ENCODE data around the gene HS6ST1. TPM values are rescaled to one million over a fixed set of nuclear protein-coding genes. Genes with fewer than 3 reads are reported as not detected.

HS6ST1 gene
- total and polyA plus RNA-seq, 2 of the 4 experiments (the other 2 are of a cell fraction) = 29.9 to 36.9 TPM

DNA sequence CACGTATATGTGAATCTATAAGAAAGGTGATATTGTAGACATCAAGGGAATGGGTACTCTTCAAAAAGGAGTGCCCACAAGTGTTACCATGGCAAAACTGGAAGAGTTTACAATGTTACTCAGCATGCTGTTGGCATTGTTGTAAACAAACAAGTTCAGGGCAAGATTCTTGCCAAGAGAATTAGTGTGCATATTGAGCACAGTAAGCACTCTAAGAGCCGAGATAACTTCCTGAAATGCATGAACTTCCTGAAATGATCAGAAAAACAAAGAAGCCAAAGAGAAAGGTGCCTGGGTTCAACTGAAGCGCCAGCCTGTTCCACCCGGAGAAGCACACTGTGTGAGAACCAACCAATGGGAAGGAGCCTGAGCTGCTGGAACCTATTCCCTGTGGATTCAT lies 101.0 kb downstream of the HS6ST1 start:
- no peak overlapping the region for H3K4me3 ChIP-seq (ENCODE audit: insufficient read depth, low read depth, low read length)
- ChIA-PET POLR2A (ENCODE audit: unreplicated experiment) (no interaction called here), CTCF (no interaction called here)
- WGBS, 2 experiments (ENCODE audit: extremely low coverage in 2 of 2, insufficient read length in 1 of 2) = 62% methylated on average over 4 of the region's 4 CpGs; no CpG with 5 or more reads in 1 of the 2 experiments
- no peak overlapping the region for H2BK5ac ChIP-seq (ENCODE audit: low read depth, low read length, poor library complexity, severe bottlenecking)
- H3K9me3 ChIP-seq (ENCODE audit: control insufficient read depth, insufficient read depth, low read length) = no peaks in the 10 kb centered on the region; the same call in 1 of the 2 replicates
- H3K14ac ChIP-seq (replicated peaks; ENCODE audit: low read depth, low read length) = no peak overlapping the region
- no peak overlapping the region for H2AK5ac ChIP-seq (ENCODE audit: low read depth, low read length)
- no peak overlapping the region for H3K23ac ChIP-seq (ENCODE audit: low read depth, low read length)
- H2AFZ ChIP-seq (replicated peaks; ENCODE audit: low read length, poor library complexity) = no peak overlapping the region
- no peak overlapping the region for H3K27ac ChIP-seq (ENCODE audit: insufficient read depth, low read length)
- H3K27me3 ChIP-seq (ENCODE audit: control insufficient read depth, insufficient read depth, low read length) = peaks cover 11% of the 10 kb centered on the region
- H3K56ac ChIP-seq (ENCODE audit: extremely low read depth, insufficient read depth, low read length) = no peak overlapping the region
- no peak overlapping the region for H2BK120ac ChIP-seq (ENCODE audit: low read depth, low read length)
- no peak overlapping the region for H4K5ac ChIP-seq (ENCODE audit: low read depth, low read length)
- no peak overlapping the region for H3K18ac ChIP-seq (ENCODE audit: low read depth, low read length)
- ATAC-seq (ENCODE audit: low read depth) (no peak), DNase-seq (no peak)
- no peaks in the 10 kb centered on the region for H3K4me1 ChIP-seq (ENCODE audit: control insufficient read depth, insufficient read depth, low read length)
- H3K79me1 ChIP-seq (ENCODE audit: low read depth in 1 of 2, low read length in 2 of 2) = no peaks in the 10 kb centered on the region
- no peak overlapping the region for H3K9ac ChIP-seq (ENCODE audit: low read depth, low read length)
- dilution Hi-C loops (cut with HindIII; ENCODE audit: low sequenced_read_pairs, unreplicated experiment) (no loop called here), intact Hi-C loops (cut with micrococcal nuclease) (no loop called here), in situ Hi-C loops (cut with MboI; ENCODE audit: low sequenced_read_pairs) (no loop called here)
- H4K8ac ChIP-seq (ENCODE audit: low read depth in 2 of 2, low read length in 2 of 2) = no peak overlapping the region
- H2BK20ac ChIP-seq (ENCODE audit: low read depth, low read length) = no peak overlapping the region
- H3K36me3 ChIP-seq (ENCODE audit: control insufficient read depth, insufficient read depth, low read length) = no peaks in the 10 kb centered on the region
- H4K91ac ChIP-seq (ENCODE audit: insufficient read depth, low read depth, low read length) = no peak overlapping the region
- no peak overlapping the region for H2BK15ac ChIP-seq (ENCODE audit: low read depth, low read length)
- TF ChIP-seq MXI1 (IDR thresholded peaks at IDR 0.05; ENCODE audit: borderline replicate concordance, low read depth, low read length) = no peak
- TF ChIP-seq, protein P1, sequence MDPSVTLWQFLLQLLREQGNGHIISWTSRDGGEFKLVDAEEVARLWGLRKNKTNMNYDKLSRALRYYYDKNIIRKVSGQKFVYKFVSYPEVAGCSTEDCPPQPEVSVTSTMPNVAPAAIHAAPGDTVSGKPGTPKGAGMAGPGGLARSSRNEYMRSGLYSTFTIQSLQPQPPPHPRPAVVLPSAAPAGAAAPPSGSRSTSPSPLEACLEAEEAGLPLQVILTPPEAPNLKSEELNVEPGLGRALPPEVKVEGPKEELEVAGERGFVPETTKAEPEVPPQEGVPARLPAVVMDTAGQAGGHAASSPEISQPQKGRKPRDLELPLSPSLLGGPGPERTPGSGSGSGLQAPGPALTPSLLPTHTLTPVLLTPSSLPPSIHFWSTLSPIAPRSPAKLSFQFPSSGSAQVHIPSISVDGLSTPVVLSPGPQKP (IDR thresholded peaks at IDR 0.05; ENCODE audit: borderline replicate concordance, low read depth, low read length) = no peak
- TF ChIP-seq RCOR1 (IDR thresholded peaks at IDR 0.05; ENCODE audit: insufficient replicate concordance, low read length) = no peak
- no peak for TF ChIP-seq FOS (IDR thresholded peaks at IDR 0.05; ENCODE audit: low read depth, low read length)
- TF ChIP-seq, protein P2, sequence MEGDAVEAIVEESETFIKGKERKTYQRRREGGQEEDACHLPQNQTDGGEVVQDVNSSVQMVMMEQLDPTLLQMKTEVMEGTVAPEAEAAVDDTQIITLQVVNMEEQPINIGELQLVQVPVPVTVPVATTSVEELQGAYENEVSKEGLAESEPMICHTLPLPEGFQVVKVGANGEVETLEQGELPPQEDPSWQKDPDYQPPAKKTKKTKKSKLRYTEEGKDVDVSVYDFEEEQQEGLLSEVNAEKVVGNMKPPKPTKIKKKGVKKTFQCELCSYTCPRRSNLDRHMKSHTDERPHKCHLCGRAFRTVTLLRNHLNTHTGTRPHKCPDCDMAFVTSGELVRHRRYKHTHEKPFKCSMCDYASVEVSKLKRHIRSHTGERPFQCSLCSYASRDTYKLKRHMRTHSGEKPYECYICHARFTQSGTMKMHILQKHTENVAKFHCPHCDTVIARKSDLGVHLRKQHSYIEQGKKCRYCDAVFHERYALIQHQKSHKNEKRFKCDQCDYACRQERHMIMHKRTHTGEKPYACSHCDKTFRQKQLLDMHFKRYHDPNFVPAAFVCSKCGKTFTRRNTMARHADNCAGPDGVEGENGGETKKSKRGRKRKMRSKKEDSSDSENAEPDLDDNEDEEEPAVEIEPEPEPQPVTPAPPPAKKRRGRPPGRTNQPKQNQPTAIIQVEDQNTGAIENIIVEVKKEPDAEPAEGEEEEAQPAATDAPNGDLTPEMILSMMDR (conservative IDR thresholded peaks at IDR 0.05; ENCODE audit: low read depth, low read length) = no peak
- TF ChIP-seq NFE2L2 (IDR thresholded peaks at IDR 0.05; ENCODE audit: low read depth, low read length) = no peak
- TF ChIP-seq RFX5 (IDR thresholded peaks at IDR 0.05; ENCODE audit: low read depth, low read length) = no peak
- TF ChIP-seq, protein P3, sequence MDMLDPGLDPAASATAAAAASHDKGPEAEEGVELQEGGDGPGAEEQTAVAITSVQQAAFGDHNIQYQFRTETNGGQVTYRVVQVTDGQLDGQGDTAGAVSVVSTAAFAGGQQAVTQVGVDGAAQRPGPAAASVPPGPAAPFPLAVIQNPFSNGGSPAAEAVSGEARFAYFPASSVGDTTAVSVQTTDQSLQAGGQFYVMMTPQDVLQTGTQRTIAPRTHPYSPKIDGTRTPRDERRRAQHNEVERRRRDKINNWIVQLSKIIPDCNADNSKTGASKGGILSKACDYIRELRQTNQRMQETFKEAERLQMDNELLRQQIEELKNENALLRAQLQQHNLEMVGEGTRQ (IDR thresholded peaks at IDR 0.05; ENCODE audit: low read depth, low read length) = no peak
- no peak for TF ChIP-seq POLR2A (IDR thresholded peaks at IDR 0.05; ENCODE audit: low read depth, low read length)
- TF ChIP-seq RAD21 (IDR thresholded peaks at IDR 0.05; ENCODE audit: low read length) = no peak
- no peak for TF ChIP-seq CEBPB (IDR thresholded peaks at IDR 0.05; ENCODE audit: low read depth, low read length)
- TF ChIP-seq MAFK (IDR thresholded peaks at IDR 0.05; ENCODE audit: low read depth, low read length) = no peak
- no peak for TF ChIP-seq BHLHE40 (IDR thresholded peaks at IDR 0.05; ENCODE audit: low read depth, low read length)
- TF ChIP-seq MAZ (IDR thresholded peaks at IDR 0.05; ENCODE audit: borderline replicate concordance, low read depth, low read length) = no peak
- no peak for TF ChIP-seq SMC3 (IDR thresholded peaks at IDR 0.05; ENCODE audit: low read depth, low read length)
- no peak for TF ChIP-seq CHD1 (IDR thresholded peaks at IDR 0.05; ENCODE audit: low read depth, low read length)
- no peak overlapping the region for H2AK9ac ChIP-seq (replicated peaks; ENCODE audit: low read depth, low read length, poor library complexity)
- H3K4ac ChIP-seq (ENCODE audit: low read depth, low read length) = no peak overlapping the region
- no peaks in the 10 kb centered on the region for H3K9me1 ChIP-seq (ENCODE audit: insufficient read depth, low read length)
- no TSS peak for BruUV-seq (replicated peaks)
- no peaks in the 10 kb centered on the region for H4K20me1 ChIP-seq (ENCODE audit: insufficient read depth, low read length)
- H3K4me2 ChIP-seq (ENCODE audit: low read depth, low read length) = no peak overlapping the region

Measured in IMR-90 (cell line).